ENCODE data around the gene MOCS1. TPM values are rescaled to one million over a fixed set of nuclear protein-coding genes. Genes with fewer than 3 reads are reported as not detected.

Gene MOCS1
- total RNA-seq, 5 donors from 2014 or later (not counting 1 experiment from before 2014, with no cell fraction given): 1.1 to 2.1 (median 1.2) TPM

- Histone ChIP-seq H3K36me3 (ENCODE audit: control insufficient read depth in 2 of 2, extremely low read depth in 1 of 2, insufficient read depth in 1 of 2, low read length in 1 of 2) (no peaks in the 10 kb centered on the region), H3K27ac (ENCODE audit: low read length) (no peak overlapping the region), H3K4me3 (ENCODE audit: control insufficient read depth in 1 of 2, extremely low read depth in 1 of 2, low read length in 1 of 2) (no peak overlapping the region), H3K9me3 (no peaks in the 10 kb centered on the region), H3K27me3 (replicated peaks in 1 of 2; ENCODE audit: control insufficient read depth in 2 of 2, extremely low read depth in 1 of 2, insufficient read depth in 2 of 2, low read length in 1 of 2) (peaks cover 0 to 8% of the 10 kb centered on the region in 2 experiments), H3K4me1 (ENCODE audit: control insufficient read depth in 1 of 2, extremely low read depth in 1 of 2, insufficient read depth in 2 of 2, low read length in 2 of 2) (no peaks in the 10 kb centered on the region)
- ChIA-PET CTCF (no interaction called here), POLR2A (interaction anchor here in 1 of 2 donors (0.6 kb wide), 1 partner anchor 16 kb away, joined by 7 read pairs; no protein-coding TSS in a partner anchor)
- Mint-ChIP-seq H3K9me3 (no peaks in the 10 kb centered on the region), H3K36me3 (no peaks in the 10 kb centered on the region), H3K27ac (no peak overlapping the region), H3K4me1 (no peaks in the 10 kb centered on the region), H3K27me3 (peaks cover 0 to 10% of the 10 kb centered on the region in 2 donors), H3K4me3 (no peak overlapping the region)
- whole genome bisulfite sequencing (ENCODE audit: insufficient coverage): no CpG with 5 or more reads among the region's 4 CpGs
- ATAC-seq (replicated peaks in 1 of 4): no peak
- DNase-seq: no peak
Observed at GRCh38 chr6:39898625-39899024, 35.6 kb downstream of the MOCS1 start.

DNA sequence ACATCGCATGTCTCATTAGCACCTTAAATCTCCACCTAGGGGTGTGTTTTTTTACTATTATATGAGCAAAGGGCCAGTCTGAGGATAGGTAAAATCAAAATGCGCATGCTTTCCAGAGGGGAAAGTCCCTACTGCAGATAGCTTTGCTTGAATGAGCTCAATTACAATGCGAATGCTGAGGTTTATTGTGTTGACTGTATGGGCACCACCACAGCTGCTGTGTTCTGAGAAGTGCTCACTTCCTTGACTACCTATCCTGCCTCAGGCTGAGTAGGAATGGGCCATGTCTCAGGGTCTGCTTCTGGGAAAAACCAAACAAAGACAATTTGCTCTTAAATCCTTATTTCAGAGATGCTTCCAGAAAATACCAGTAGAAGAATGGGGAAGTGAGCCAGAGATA, 36.6 kb downstream of the MOCS1 start:
- H3K27me3 Mint-ChIP-seq: peaks cover 0 to 10% of the 10 kb centered on the region in 2 donors
- ChIA-PET CTCF (no interaction called here), POLR2A (no interaction called here)
- no peaks in the 10 kb centered on the region for H3K4me1 Mint-ChIP-seq
- Histone ChIP-seq H3K36me3 (ENCODE audit: control insufficient read depth in 2 of 2, extremely low read depth in 1 of 2, insufficient read depth in 1 of 2, low read length in 1 of 2) (no peaks in the 10 kb centered on the region), H3K9me3 (no peaks in the 10 kb centered on the region), H3K27me3 (replicated peaks in 1 of 2; ENCODE audit: control insufficient read depth in 2 of 2, extremely low read depth in 1 of 2, insufficient read depth in 2 of 2, low read length in 1 of 2) (peaks cover 0 to 8% of the 10 kb centered on the region in 2 experiments), H3K27ac (ENCODE audit: low read length) (no peak overlapping the region), H3K4me3 (ENCODE audit: control insufficient read depth in 1 of 2, extremely low read depth in 1 of 2, low read length in 1 of 2) (no peak overlapping the region), H3K4me1 (ENCODE audit: control insufficient read depth in 1 of 2, extremely low read depth in 1 of 2, insufficient read depth in 2 of 2, low read length in 2 of 2) (no peaks in the 10 kb centered on the region)
- DNase-seq (no peak), ATAC-seq (replicated peaks in 1 of 4) (no peak)
- no peak overlapping the region for H3K4me3 Mint-ChIP-seq
- WGBS (ENCODE audit: insufficient coverage): 80% methylated on average over 1 of the region's 3 CpGs
- H3K27ac Mint-ChIP-seq: no peak overlapping the region
- H3K9me3 Mint-ChIP-seq: no peaks in the 10 kb centered on the region
- H3K36me3 Mint-ChIP-seq: no peaks in the 10 kb centered on the region

GRCh38 chr6:39896701-39897100, 37.6 kb downstream of the MOCS1 start:
- Mint-ChIP-seq H3K4me1 (no peaks in the 10 kb centered on the region), H3K36me3 (no peaks in the 10 kb centered on the region), H3K4me3 (no peak overlapping the region), H3K9me3 (no peaks in the 10 kb centered on the region), H3K27ac (no peak overlapping the region), H3K27me3 (peaks cover 3 to 14% of the 10 kb centered on the region in 2 donors)
- Histone ChIP-seq H3K27me3 (replicated peaks in 1 of 2; ENCODE audit: control insufficient read depth in 2 of 2, extremely low read depth in 1 of 2, insufficient read depth in 2 of 2, low read length in 1 of 2) (peaks cover 0 to 8% of the 10 kb centered on the region in 2 experiments), H3K4me3 (ENCODE audit: control insufficient read depth in 1 of 2, extremely low read depth in 1 of 2, low read length in 1 of 2) (no peak overlapping the region), H3K9me3 (no peaks in the 10 kb centered on the region), H3K4me1 (ENCODE audit: control insufficient read depth in 1 of 2, extremely low read depth in 1 of 2, insufficient read depth in 2 of 2, low read length in 2 of 2) (no peaks in the 10 kb centered on the region), H3K36me3 (ENCODE audit: control insufficient read depth in 2 of 2, extremely low read depth in 1 of 2, insufficient read depth in 1 of 2, low read length in 1 of 2) (no peaks in the 10 kb centered on the region), H3K27ac (ENCODE audit: low read length) (no peak overlapping the region)
- ChIA-PET CTCF (no interaction called here), POLR2A (no interaction called here)
- no peak for DNase-seq
- ATAC-seq (replicated peaks in 1 of 4): no peak
- 89% methylated on average over 11 of the region's 12 CpGs for whole genome bisulfite sequencing (ENCODE audit: insufficient coverage)

GRCh38 chr6:39893286-39893685, 41.0 kb downstream of the MOCS1 start:
- POLR2A ChIA-PET: no interaction called here
- Histone ChIP-seq H3K36me3 (ENCODE audit: control insufficient read depth in 2 of 2, extremely low read depth in 1 of 2, insufficient read depth in 1 of 2, low read length in 1 of 2) (no peaks in the 10 kb centered on the region), H3K9me3 (no peaks in the 10 kb centered on the region), H3K27me3 (replicated peaks in 1 of 2; ENCODE audit: control insufficient read depth in 2 of 2, extremely low read depth in 1 of 2, insufficient read depth in 2 of 2, low read length in 1 of 2) (peaks cover 0 to 12% of the 10 kb centered on the region in 2 experiments), H3K4me3 (ENCODE audit: control insufficient read depth in 1 of 2, extremely low read depth in 1 of 2, low read length in 1 of 2) (no peak overlapping the region), H3K27ac (ENCODE audit: low read length) (no peak overlapping the region), H3K4me1 (ENCODE audit: control insufficient read depth in 1 of 2, extremely low read depth in 1 of 2, insufficient read depth in 2 of 2, low read length in 2 of 2) (no peaks in the 10 kb centered on the region)
- Mint-ChIP-seq H3K27ac (no peak overlapping the region), H3K4me3 (no peak overlapping the region), H3K9me3 (no peaks in the 10 kb centered on the region), H3K4me1 (no peaks in the 10 kb centered on the region), H3K27me3 (peaks cover 5 to 12% of the 10 kb centered on the region in 2 donors), H3K36me3 (no peaks in the 10 kb centered on the region)
- DNase-seq (no peak), ATAC-seq (replicated peaks in 1 of 4) (no peak)
- 93% methylated on average over 7 of the region's 8 CpGs for WGBS (ENCODE audit: insufficient coverage)
- CTCF ChIA-PET: interaction anchor here in 1 of 2 donors (0.6 kb wide), 1 partner anchor 554 kb away, joined by 3 read pairs; no protein-coding TSS in a partner anchor

- ChIA-PET CTCF (no interaction called here), POLR2A (no interaction called here)
- ATAC-seq (replicated peaks in 1 of 4) (no peak), DNase-seq (peak in 1 of 35 experiments; percentile 13)
- no peak overlapping the region for H3K27ac Mint-ChIP-seq
- H3K27me3 Mint-ChIP-seq: peaks cover 5 to 14% of the 10 kb centered on the region in 2 donors
- no peaks in the 10 kb centered on the region for H3K4me1 Mint-ChIP-seq
- H3K36me3 ChIP-seq (ENCODE audit: control insufficient read depth in 2 of 2, extremely low read depth in 1 of 2, insufficient read depth in 1 of 2, low read length in 1 of 2): no peaks in the 10 kb centered on the region
- H3K4me3 ChIP-seq (ENCODE audit: control insufficient read depth in 1 of 2, extremely low read depth in 1 of 2, low read length in 1 of 2): no peak overlapping the region
- H3K9me3 Mint-ChIP-seq: no peaks in the 10 kb centered on the region
- no peaks in the 10 kb centered on the region for H3K9me3 ChIP-seq
- H3K4me1 ChIP-seq (ENCODE audit: control insufficient read depth in 1 of 2, extremely low read depth in 1 of 2, insufficient read depth in 2 of 2, low read length in 2 of 2): no peaks in the 10 kb centered on the region
- peaks cover 0 to 17% of the 10 kb centered on the region in 2 experiments for H3K27me3 ChIP-seq (replicated peaks in 1 of 2; ENCODE audit: control insufficient read depth in 2 of 2, extremely low read depth in 1 of 2, insufficient read depth in 2 of 2, low read length in 1 of 2)
- no peak overlapping the region for H3K4me3 Mint-ChIP-seq
- H3K36me3 Mint-ChIP-seq: no peaks in the 10 kb centered on the region
- 20% methylated on average over 1 of the region's 2 CpGs for WGBS (ENCODE audit: insufficient coverage)
- no peak overlapping the region for H3K27ac ChIP-seq (ENCODE audit: low read length)
Observed at GRCh38 chr6:39892490-39893129, 41.7 kb downstream of the MOCS1 start.

DNA sequence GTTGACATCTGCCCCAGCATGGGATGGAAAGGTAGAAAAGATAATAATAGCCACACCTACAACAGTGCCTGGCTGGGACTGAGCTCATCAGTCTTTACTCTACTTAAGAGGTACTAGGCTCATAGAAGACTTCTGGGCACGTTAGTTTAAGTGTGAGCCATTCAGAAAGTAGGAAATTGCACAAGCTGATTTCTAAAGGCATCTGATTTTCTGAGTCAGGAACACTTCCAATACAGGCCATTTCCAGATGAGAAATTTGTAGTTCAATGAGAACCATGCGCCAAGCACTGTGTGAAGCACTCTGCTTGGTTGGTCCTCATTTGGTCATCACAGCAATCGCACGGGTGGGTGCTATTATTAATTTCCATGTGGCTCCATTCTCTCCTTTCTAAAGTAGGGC, 42.3 kb downstream of the MOCS1 start:
- POLR2A ChIA-PET: no interaction called here
- Histone ChIP-seq H3K4me3 (ENCODE audit: control insufficient read depth in 1 of 2, extremely low read depth in 1 of 2, low read length in 1 of 2) (no peak overlapping the region), H3K36me3 (ENCODE audit: control insufficient read depth in 2 of 2, extremely low read depth in 1 of 2, insufficient read depth in 1 of 2, low read length in 1 of 2) (no peaks in the 10 kb centered on the region), H3K4me1 (ENCODE audit: control insufficient read depth in 1 of 2, extremely low read depth in 1 of 2, insufficient read depth in 2 of 2, low read length in 2 of 2) (no peaks in the 10 kb centered on the region), H3K9me3 (no peaks in the 10 kb centered on the region), H3K27me3 (replicated peaks in 1 of 2; ENCODE audit: control insufficient read depth in 2 of 2, extremely low read depth in 1 of 2, insufficient read depth in 2 of 2, low read length in 1 of 2) (peaks cover 0 to 22% of the 10 kb centered on the region in 2 experiments), H3K27ac (ENCODE audit: low read length) (no peak overlapping the region)
- Mint-ChIP-seq H3K27me3 (peaks cover 5 to 9% of the 10 kb centered on the region in 2 donors), H3K4me3 (no peak overlapping the region), H3K4me1 (no peaks in the 10 kb centered on the region), H3K9me3 (no peaks in the 10 kb centered on the region), H3K27ac (no peak overlapping the region), H3K36me3 (no peaks in the 10 kb centered on the region)
- no peak for ATAC-seq (replicated peaks in 1 of 4)
- CTCF ChIA-PET: no interaction called here
- no peak for DNase-seq
- WGBS (ENCODE audit: insufficient coverage): 20% methylated on average over 1 of the region's 4 CpGs
